Adrenal gland (tissue), 12 donors: ENCODE measurements around the gene LRRIQ1. TPM values are rescaled to one million over a fixed set of nuclear protein-coding genes. Genes with fewer than 3 reads are reported as not detected.

ENCODE experiments used
- DNase-seq, 7 donors: peaks; one replicate each; pipeline ENCODE4 v3.0.0-alpha.2; 2019 to 2020
- H3K27ac ChIP-seq, 5 donors: fragments of 200-600 bp; sonication (generic) in 4 of 5; 1 replicate in 3 of 5; 2 replicates in 2 of 5; pipeline versions ENCODE4 v1.5.1 to v1.8.0; 2016 to 2020; ENCODE audit warnings: mild to moderate bottlenecking in 1 of 5
- H3K27me3 ChIP-seq: fragments of 200-600 bp; 2 replicates; pipeline ENCODE4 v1.8.0; 2021
- H3K36me3 ChIP-seq, 2 donors: fragments of 200-600 bp; replicated peaks in 1 of 2; 1 replicate in 1 of 2; 2 replicates in 1 of 2; pipeline versions ENCODE4 v1.5.1 to v1.8.0; 2018 to 2022
- H3K4me1 ChIP-seq, 2 donors: fragments of 200-600 bp; replicated peaks in 1 of 2; 1 replicate in 1 of 2; 2 replicates in 1 of 2; pipeline versions ENCODE4 v1.5.1 to v1.8.0; 2018 to 2021
- H3K4me3 ChIP-seq, 4 donors: fragments of 200-600 bp; sonication (generic) in 3 of 4; one replicate each; pipeline ENCODE4 v1.5.1; 2016 to 2018
- H3K9me3 ChIP-seq, 3 donors: fragments of 200-600 bp; sonication (generic) in 1 of 3; replicated peaks in 1 of 3; 1 replicate in 2 of 3; 2 replicates in 1 of 3; pipeline versions ENCODE4 v1.5.1 to v1.8.0; 2016 to 2021
- CTCF ChIP-seq, 6 experiments: fragments of 450-650 bp in 4 of 6; fragments of 200-600 bp in 2 of 6; sonication (generic) in 1 of 6; IDR thresholded peaks; 1 replicate in 5 of 6; 2 replicates in 1 of 6; pipeline versions ENCODE4 v1.5.1 to v1.8.0; 2016 to 2021; ENCODE audit warnings: antibody characterized with exemption in 6 of 6, mild to moderate bottlenecking in 2 of 6, moderate library complexity in 1 of 6
- POLR2A ChIP-seq, 2 donors: fragments of 450-650 bp; IDR thresholded peaks; one replicate each; pipeline ENCODE4 v1.6.1; 2017; ENCODE audit warnings: antibody characterized with exemption in 2 of 2, mild to moderate bottlenecking in 2 of 2, moderate library complexity in 1 of 2
- WGBS, 4 donors: extraction: QIAGEN DNeasy Blood & Tissue Kit in 2 of 4; methylation state at CpG; one replicate each; pipeline versions ENCODE4 v1.1.5 to v1.1.7; 2013 to 2017; 5-methylcytosine and 5-hydroxymethylcytosine counted together
- intact Hi-C, 2 donors: fragments of 100-400 bp; cut with DNase I; formaldehyde crosslinking; loops; one replicate each; pipeline versions ENCODE4 v1.14.1 to v1.15.0; 2022 to 2023
- polyA plus RNA-seq, 3 donors: library from polyadenylated mRNA; stranded (reverse); fragments of 200-250 nt in 2 of 3; fragments of 350-450 nt in 1 of 3; fragmentation: Illumina TruSeq in 1 of 3; extraction: RNeasy Lipid Tissue Mini Kit (QIAGEN cat#74804) in 1 of 3; gene quantifications; one replicate each; pipeline ENCODE4 v1.2.3, GENCODE V29; 2013 to 2014
- total RNA-seq, 9 donors: library from RNA; depleted of rRNA in 4 of 9; stranded (reverse); fragments of >200 nt in 4 of 9; fragments of 120-200 nt in 1 of 9; fragmentation: NEBNext Ultra II Directional in 1 of 9; extraction: Animal tissue kit (Norgen Biotek cat#: 25700) in 1 of 9; gene quantifications; one replicate each; pipeline versions ENCODE4 v1.1.0 to v1.2.4, GENCODE V29; 2013 to 2023
- donor health status: healthy with polysubstance abuse.
- donor health status: Bipolar disorder and iron deficiency.
- donor health status: DM: yes; HTN: yes; CAD: no.
- donor health status: DM: no; HTN: no; CAD: no.
- donor health status: DM: no; HTN: no; CAD: no.
- donor health status: DM: yes; HTN: yes; CAD: no.

LRRIQ1 gene
- total and polyA plus RNA-seq, 12 donors = 0.09 to 0.56 (median 0.34) TPM; not detected in 3

GRCh38 chr12:85085066-85085465, 48.9 kb downstream of the LRRIQ1 start:
- Histone ChIP-seq H3K4me3 (no peak overlapping the region), H3K27ac (no peak overlapping the region), H3K4me1 (no peaks in the 10 kb centered on the region), H3K36me3 (no peaks in the 10 kb centered on the region), H3K27me3 (no peaks in the 10 kb centered on the region), H3K9me3 (no peaks in the 10 kb centered on the region)
- TF ChIP-seq CTCF (IDR thresholded peaks at IDR 0.05) (no peak), POLR2A (IDR thresholded peaks at IDR 0.05) (no peak)
- 74 to 84% (median 76%) methylated on average over 5 of the region's 5 CpGs for WGBS, 4 donors
- DNase-seq = no peak
- intact Hi-C loops = no loop called here

- intact Hi-C loops = no loop called here
- no peak for TF ChIP-seq POLR2A (IDR thresholded peaks at IDR 0.05)
- TF ChIP-seq CTCF (IDR thresholded peaks at IDR 0.05) = no peak
- WGBS, 4 donors = 64 to 71% (median 68%) methylated on average over 5 of the region's 5 CpGs
- H3K9me3 ChIP-seq = no peaks in the 10 kb centered on the region
- H3K27ac ChIP-seq = no peak overlapping the region
- no peaks in the 10 kb centered on the region for H3K36me3 ChIP-seq
- H3K4me3 ChIP-seq = no peak overlapping the region
- DNase-seq = no peak
- H3K4me1 ChIP-seq = no peaks in the 10 kb centered on the region
- no peaks in the 10 kb centered on the region for H3K27me3 ChIP-seq
These were observed 53.6 kb downstream of the LRRIQ1 start for GRCh38 chr12:85089792-85090191.

GRCh38 chr12:85092814-85093370, 56.7 kb downstream of the LRRIQ1 start:
- no peak overlapping the region for H3K4me3 ChIP-seq
- H3K27ac ChIP-seq = no peak overlapping the region
- no peaks in the 10 kb centered on the region for H3K27me3 ChIP-seq
- no peaks in the 10 kb centered on the region for H3K36me3 ChIP-seq
- H3K4me1 ChIP-seq = no peaks in the 10 kb centered on the region
- no peak for TF ChIP-seq CTCF (IDR thresholded peaks at IDR 0.05)
- no peak for TF ChIP-seq POLR2A (IDR thresholded peaks at IDR 0.05)
- WGBS, 4 donors = 47 to 86% (median 57%) methylated on average over 2 of the region's 2 CpGs
- DNase-seq = no peak
- no peaks in the 10 kb centered on the region for H3K9me3 ChIP-seq
- intact Hi-C loops = no loop called here

- H3K4me3 ChIP-seq = no peak overlapping the region
- H3K27me3 ChIP-seq = no peaks in the 10 kb centered on the region
- H3K9me3 ChIP-seq = no peaks in the 10 kb centered on the region
- no peak for DNase-seq
- no peak for TF ChIP-seq POLR2A (IDR thresholded peaks at IDR 0.05)
- TF ChIP-seq CTCF (IDR thresholded peaks at IDR 0.05) = no peak
- no peak overlapping the region for H3K27ac ChIP-seq
- H3K36me3 ChIP-seq = no peaks in the 10 kb centered on the region
- no peaks in the 10 kb centered on the region for H3K4me1 ChIP-seq
- intact Hi-C loops = no loop called here
These were observed 59.4 kb downstream of the LRRIQ1 start for GRCh38 chr12:85095501-85095900.
